Germinal center (tissue), 1 donor: ENCODE data around the gene CARD19.
A peak's percentile ranks its signal among the peaks of the same experiment; 100 is the strongest.
"Not testable (repeated sequence)": the region's sequence is repeated elsewhere in the genome, so short reads cannot be mapped to it uniquely, and the experiment has no call there.

Experiments
- DNase-seq: peaks from one replicate; pipeline ENCODE4 v3.0.0; 2012; ENCODE audit warnings: mixed read lengths, low spot score

The CARD19 gene

DNA sequence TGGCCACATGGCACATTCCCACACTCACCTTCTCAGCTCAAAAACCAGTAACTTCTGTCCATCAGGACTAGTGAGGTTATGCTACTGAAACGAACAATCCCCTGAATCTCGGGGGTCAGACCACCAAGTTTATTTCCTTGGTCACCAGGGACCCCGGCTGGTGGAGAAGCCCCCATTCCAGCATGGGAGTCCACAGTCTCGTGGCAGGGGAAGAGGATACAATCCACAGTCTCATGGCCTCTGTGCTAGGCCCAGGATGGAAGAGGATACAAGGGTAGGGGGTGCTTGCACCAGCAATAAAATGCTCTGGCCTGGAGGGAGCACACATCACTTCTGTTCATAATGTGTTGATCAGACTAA lies 7.4 kb upstream of the CARD19 start:
- DNase-seq = no peak

GRCh38 chr9:93089024-93089423 lies 7.0 kb upstream of the CARD19 start:
- DNase-seq = no peak

DNA sequence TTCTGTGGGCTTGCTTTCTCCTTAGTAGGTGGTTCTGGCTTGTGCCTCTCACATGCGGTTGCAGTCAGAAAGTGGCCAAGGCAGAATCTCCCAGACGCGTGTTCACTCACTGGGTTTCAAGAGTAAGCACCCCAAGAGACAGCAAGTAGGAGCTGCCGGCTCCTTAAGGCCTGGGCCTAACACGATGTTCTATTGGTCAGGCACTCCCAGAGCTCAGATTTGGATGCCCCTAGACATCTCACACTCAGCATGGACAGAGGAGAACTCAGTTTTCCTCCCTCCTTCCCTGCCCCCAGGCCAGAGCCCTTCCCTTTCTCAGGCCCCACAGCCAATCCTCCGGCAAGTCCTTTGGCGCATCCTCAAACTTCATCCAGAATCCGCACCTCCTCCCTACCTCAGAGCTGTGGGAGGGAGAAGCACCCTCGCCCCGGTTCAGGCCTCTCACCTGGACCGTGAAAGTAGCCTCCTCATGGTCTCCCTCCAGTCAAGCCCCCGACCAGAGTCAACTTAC lies 6.5 kb upstream of the CARD19 start:
- DNase-seq = no peak

GRCh38 chr9:93090091-93090655 lies 5.8 kb upstream of the CARD19 start:
- no peak for DNase-seq

GRCh38 chr9:93091056-93091452 lies 5.0 kb upstream of the CARD19 start:
- no peak for DNase-seq

DNA sequence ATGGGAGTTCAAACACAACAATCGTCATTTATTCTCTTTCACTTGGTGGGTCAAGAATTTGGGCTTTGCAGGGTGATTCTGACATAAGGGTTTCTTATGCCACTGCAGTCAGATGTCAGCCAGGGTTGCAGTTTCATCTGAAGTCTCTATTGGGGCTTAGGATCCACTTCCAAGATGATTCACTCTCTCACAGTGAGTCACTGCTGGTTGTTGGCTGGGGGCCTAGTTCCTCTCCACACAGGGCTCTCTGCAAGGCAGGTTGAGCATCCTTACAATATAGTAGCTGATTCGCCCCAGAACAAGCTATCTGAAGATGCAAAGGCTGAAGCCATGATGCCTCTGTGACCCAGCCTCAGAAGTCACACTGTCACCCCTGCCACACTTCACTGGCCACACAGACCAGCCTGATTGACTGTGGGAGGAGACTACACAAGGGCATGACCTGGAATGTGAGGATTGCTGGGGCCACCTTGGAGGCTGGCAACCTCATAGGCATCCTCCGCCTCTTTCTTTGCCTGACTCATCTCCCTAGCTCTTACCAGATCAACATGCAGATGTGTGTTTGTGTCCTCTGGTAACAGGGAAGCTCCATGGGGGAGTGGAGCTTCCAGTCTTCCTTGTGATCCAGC lies 4.5 kb upstream of the CARD19 start:
- DNase-seq = no peak

GRCh38 chr9:93092251-93092991 lies 3.6 kb upstream of the CARD19 start:
- no peak for DNase-seq

DNA sequence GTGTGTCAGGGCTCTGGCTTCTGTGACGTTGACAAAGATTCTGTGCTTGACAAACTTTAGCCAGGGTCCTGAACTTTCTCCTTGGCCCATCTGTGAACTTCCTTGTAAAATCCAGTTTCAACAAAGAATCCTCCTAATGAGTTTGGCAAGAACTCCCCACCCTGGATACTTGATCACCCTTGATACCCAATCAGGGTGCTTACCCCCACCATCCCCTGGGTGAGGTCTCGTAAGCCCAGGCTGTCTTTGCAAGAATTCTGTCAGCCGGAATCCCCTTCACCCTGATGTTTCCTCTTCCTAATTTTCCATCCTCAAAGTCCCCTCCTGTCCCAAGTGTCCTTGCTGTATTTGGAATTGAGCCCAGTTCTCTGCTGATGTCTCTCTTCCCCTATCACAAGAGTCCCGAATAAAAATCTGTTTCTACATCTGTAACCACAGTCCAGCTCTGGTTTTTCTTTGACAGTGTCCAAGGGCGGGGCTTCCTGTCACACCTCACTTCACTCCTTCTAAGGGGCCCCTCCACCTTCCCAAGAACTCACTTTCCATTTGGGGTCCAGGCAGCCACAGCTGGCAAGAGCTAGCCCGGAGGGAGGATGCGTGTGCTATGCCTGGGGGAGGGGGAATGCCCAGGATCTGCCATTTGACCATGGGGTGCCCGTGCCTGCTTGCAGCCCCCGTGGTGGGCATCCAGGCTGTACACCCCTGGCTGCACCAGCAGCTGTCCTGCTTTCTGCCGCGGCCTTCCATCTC lies 2.7 kb upstream of the CARD19 start:
- DNase-seq = no peak

DNA sequence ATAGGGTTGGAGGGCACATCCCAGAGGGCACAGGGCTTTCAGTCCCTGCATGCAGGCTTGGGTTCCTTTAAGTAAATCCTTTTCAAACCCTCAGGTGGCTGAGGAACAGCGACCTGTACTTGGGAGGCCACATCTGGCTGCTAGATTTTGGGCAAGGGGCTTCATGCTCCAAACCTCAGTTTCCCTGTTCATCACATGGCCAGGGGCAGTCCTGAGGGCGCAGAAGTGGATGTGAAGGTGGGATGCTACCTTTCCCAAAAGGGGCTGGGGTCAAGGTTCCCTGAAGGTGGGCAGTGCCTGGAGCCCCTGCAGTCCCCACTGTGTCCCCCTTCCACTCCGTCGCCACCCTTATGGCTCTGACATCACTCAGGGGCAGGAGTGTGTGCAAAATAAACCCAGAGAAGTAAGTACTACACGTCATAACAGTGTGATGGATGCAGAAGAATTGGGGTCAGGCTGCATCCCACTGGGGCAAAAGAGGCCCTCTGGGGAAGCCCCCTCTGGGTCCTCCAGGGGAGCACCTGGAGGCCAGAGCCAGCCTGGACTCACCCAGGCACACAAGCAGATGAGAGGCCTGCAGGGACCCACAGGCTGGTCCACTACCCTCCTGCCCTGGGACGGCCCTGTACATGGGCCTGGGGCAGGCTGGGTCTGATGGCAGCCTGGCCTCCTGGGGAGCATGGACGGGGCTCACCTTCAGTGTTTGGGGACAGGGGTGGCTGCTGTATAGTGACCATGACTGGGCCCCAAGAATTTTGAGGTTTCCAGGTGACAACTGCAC lies 1.9 kb upstream of the CARD19 start:
- no peak for DNase-seq

- DNase-seq = peak; percentile 82
Measured at GRCh38 chr9:93094658-93095204, 1.3 kb upstream of the CARD19 start.

GRCh38 chr9:93095205-93096130 lies 549 bp upstream of the CARD19 start:
- peak; percentile 99 for DNase-seq

GRCh38 chr9:93096811-93097382 lies 880 bp downstream of the CARD19 start:
- no peak for DNase-seq

DNA sequence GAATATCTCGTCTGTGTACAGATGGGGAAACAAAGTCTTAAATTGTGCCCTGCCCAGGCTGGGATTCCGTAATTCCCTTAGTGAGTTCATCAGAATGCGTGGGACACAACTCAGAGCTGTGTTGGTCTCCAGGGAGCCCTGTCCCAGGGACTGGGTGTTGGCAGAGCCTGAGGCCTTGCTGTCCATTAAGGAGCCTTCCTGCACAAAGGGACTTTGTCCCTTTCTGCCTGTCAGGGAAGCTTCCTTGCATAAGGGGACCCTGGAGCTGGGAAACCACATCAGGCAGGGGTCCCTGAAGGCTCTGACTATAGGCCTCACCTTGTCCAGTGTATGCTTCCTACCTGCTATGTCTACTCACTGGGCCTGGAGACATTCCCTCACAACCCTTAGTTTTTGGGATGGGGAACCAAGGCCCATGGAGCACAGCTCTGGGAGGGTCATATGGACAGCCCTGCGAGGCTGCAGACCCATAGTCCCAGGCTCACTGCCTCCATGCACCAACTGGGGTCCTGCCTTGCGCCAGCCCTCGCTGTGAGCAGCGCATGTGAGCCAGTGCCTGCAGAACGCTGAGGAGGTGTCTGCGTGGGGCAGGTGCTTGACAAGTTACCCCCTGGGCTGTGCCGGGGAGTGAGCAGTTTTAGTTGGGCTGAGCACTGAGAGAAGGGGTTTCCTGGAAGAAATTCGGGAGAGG lies 1.6 kb downstream of the CARD19 start:
- DNase-seq = no peak

DNA sequence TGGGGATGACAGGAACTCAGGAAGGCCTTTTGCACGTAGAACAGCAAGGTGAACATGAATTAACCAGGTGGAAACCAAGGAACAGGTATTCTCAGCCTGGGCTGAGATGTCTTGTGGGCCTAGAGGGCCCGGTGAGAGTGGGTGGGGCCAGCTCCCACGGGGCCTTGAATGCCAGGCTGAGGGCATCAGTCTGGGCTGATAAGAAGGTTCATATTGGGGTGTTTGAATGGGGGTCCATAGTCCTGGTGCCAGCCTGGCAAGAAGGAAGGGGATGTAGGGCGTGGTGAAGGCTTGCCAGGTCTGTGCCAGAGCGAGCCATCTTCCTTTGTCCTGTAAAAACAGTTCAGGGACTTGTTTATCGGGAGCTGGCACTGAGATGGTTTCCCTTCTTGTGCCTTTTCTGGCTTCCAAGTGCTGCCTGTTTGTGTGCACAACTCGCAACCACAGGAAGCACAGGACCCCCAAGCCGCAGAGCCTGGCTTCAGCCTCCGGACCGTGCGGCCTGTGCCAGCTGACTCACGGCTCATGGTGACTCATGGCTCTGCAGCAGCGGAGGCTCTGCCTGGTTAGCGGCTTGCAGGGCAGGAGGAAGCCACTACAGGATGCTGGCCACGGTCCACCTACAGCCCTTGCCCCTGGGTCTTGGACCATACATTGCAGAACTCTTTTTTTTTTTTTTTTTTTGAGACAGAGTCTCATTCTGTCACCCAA lies 2.4 kb downstream of the CARD19 start:
- no peak for DNase-seq

DNA sequence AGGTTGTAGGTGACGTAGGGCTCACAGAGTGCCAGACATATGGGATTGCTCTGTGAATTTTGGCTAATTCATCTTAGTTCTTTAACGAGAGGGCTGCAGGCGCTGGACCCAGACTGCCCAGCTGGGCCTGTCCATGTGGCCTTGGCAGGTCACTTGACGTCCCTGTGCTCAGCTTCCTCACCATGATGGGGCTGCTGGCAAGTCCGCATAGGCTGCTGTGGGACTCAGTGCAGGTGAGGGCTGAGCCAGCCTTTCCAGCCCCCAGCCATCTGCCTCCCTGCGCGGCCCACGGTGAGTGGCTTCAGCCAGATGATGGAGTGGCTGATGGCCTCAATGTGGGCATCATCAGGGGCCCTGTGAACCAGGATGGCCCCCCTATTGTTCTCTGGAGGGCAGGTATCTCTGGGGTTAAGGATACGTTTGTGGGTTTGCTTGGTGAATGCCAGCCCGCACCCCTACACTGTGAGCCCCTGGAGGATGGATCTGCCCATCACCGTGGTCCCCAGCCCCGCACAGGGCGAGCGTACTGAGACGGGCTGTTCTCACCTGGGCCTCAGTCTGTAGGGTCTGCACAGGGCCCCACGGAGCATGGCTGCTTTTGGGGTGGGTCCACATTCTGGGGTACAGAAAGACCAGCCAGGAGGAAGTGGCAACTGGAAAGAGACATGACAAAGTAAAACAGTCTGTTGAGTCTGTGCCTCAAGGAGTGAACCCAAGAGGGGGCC lies 3.7 kb downstream of the CARD19 start:
- DNase-seq = no peak

DNA sequence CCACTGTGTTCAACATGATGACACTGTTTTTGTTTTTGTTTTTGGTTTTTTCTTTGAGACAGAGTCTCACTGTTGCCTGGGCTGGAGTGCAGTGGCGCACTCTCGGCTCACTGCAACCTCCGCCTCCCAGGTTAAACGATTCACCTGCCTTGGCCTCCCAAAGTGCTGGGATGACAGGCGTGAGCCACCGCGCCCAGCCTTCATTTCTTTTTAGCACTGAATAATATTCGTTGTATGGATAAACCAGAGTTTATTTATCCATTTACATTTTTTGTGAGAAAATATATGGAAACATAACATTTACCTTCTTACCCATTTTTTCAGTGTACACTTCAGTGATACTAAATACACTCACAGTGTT lies 4.2 kb downstream of the CARD19 start:
- no peak for DNase-seq

GRCh38 chr9:93101086-93101485 lies 5.1 kb downstream of the CARD19 start:
- DNase-seq = not testable (repeated sequence)

DNA sequence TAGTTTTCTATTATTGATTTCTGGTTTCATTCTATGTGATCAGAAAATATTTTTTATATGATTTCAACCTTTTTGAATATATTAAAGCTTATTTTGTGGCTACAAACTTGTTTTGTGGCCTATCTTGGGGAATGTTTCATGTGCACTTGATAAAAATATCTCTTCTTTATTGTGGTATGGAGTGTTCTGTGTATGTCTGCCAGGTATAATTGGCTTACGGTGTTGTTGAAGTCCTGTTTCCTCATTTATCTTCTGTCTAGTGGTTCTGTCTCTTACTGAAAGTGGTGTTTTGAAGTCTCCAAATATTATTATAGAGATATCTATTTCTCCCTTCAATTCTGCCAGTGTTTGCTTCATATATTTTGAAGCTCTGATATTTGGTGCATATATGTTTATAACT lies 9.6 kb downstream of the CARD19 start:
- DNase-seq = no peak
